GOT3 (cell line): ENCODE data around the gene AFAP1.

ENCODE experiments used
- DNase-seq: peaks from one replicate; lab custom pipeline; 2025; ENCODE audit warnings: mixed read lengths; lab: John Stamatoyannopoulos, UW

Gene AFAP1

GRCh38 chr4:7753931-7754465 lies 185.7 kb downstream of the AFAP1 start:
- no peak for DNase-seq

DNA sequence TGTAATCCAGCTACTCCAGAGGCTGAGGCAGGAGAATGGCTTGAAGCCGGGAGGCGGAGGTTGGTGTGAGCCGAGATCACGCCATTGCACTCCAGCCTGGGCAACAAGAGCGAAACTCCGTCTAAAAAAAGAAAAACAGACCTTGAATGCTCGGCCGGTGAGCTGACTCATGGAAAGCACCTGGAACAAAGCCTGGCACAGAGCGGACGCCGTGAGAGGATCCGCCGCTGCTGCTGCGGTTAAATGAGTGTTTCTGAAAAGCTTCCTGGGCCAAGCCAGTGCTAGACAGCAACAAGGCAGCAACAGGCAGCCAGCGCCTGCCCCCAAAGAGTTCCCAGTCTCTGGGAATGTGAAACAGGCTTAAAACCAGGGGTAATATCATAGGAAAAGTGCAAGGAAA lies 186.4 kb downstream of the AFAP1 start:
- no peak for DNase-seq

DNA sequence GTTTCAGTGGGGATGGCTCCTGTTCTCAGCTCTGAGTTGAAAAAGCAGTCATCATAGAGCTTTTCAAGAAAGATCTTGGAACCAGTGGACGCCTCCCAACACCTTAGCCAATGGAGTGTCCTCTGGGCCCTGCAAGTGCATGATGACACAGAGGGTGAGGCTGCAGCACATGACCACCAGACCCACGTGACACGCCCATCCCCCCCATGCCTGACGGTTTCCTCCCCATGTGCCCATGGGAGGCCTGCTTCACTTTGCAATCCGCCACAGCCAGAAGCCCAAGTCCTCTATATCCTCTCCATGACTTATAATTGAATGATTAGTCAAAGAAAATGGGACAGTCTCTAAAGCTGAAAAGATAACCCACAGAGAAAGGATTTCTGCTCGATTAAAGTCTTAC lies 187.0 kb downstream of the AFAP1 start:
- no peak for DNase-seq

DNA sequence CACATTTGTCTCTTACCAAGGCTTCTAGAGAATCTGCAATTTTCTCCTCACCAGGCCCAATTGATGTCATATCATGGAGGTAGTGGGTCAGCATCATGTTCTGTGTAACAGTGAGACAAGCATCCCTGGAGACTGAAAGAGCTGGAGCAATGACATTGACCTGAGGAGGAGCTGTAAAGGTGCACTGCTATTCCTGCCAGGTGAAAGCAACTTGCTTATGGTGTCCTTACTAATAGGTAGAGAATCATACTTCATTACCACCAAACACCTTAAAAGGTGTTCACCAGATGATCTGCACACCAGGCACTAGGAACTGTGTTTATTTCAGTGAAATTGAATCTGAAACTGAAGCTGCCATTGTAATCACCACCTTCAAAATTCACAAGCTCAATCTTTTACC lies 188.7 kb downstream of the AFAP1 start:
- no peak for DNase-seq

- no peak for DNase-seq
Measured at GRCh38 chr4:7750523-7750922, 189.1 kb downstream of the AFAP1 start.

DNA sequence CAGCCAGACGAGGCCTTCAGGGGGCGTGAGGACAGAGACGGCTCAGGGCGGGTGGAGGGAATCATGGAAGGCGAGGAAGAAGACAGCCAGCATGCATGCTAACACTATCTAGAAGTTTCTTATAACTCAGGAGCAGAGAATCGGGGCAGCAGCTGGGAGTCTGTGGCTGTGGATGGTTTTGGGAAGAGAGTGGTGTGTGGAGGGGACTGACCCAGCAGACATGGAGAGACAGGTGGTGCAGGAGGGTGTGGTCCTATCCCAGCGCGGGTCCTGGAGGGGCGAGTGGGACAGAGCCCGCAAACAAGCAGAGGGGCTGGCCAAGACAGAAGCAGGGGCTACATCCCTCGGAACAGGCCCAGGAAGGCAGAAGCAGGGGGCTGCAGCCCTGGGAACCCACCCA lies 192.1 kb downstream of the AFAP1 start:
- DNase-seq, result no peak

GRCh38 chr4:7747062-7747385 lies 192.6 kb downstream of the AFAP1 start:
- DNase-seq, result no peak

DNA sequence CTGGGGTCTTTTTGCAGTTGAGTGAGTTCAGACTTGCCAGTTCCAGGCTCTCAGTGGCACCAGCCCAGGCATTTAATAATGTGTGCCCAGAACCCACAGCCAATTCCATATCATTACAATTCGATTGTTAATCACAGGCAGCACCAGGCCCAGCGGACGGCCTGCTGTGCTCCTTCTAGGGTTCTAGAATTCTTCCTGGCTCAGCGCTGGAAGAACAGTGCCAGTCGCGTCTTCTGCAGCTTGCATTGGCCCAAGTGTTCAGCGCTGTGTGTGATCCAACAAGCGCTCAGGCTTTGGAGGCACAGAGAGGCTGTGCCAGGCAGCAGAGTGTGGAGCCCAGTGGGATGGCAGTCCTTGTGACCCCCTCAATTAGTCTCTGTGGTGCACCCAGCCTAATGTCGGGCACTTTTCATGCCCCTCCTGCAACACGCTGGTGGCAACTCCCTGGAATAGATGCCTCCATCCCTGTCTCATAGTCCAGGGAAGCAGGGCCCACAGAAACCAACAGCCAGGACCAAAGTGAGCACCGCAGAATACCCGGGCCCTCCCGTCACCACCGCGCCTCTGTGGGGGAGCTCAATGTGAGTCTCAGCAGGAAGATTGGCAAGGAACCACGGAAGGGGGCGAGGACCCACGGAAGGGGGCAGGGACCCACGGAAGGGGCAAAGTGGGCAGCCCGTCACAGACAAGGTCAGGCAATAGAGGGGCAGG lies 193.2 kb downstream of the AFAP1 start:
- DNase-seq, result no peak

DNA sequence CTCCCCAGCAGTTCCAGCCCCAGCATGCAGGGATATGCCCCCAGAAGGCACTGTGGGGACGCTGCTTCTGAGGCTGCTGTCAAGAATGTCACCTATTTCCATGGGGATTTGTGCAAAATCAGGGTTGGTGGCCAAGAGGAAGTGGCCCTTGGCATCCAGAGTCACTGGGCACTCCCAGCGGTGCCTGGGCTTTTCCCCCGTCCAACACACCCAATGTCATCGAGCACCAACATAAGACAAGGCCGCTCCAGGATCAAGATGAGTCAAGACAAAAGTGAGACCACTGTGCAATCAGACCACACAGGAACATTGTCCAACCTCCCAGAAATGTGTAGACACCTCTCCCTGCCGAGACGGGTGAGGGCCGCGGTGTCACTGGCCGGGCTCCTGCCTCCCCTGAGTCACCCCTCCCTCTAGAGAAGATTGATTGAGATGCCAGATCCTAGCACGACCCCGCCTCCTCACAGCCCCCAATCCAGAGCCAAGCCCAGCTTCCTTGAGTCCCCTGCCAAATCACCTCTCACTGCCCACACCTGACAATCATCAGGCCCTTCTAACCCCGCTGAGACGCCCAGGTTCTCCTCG lies 194.3 kb downstream of the AFAP1 start:
- no peak for DNase-seq

DNA sequence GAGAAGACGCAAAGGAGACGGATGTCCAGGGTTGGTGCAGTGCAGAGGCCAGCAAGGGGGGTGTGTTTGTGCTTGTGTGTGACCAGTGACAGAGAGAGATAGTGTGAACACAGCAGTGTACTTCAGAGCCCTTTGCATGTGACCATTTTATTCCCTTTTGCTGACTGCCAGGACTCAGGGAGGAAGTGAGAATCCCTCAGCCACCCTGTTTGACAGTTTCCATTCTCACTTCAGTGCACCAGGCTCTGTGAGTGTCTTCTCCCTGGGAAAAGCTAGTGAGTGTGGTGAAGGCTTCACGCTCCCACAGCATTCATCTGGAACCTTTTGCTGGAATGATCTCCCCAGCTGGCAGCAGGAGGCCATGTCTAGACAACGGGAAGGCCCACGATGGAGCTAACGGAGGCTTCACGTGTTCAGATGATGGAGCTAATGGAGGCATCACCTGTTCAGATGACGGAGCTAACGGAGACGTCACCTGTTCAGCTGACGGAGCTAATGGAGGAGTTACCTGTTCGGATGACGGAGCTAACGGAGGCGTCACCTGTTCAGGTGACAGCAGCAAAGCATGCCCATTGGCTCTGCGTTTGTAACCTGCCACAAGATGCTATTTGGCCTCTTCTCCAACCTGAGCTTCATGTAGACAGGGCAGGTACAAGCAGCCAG lies 195.4 kb downstream of the AFAP1 start:
- no peak for DNase-seq

GRCh38 chr4:7742807-7743280 lies 196.8 kb downstream of the AFAP1 start:
- no peak for DNase-seq

DNA sequence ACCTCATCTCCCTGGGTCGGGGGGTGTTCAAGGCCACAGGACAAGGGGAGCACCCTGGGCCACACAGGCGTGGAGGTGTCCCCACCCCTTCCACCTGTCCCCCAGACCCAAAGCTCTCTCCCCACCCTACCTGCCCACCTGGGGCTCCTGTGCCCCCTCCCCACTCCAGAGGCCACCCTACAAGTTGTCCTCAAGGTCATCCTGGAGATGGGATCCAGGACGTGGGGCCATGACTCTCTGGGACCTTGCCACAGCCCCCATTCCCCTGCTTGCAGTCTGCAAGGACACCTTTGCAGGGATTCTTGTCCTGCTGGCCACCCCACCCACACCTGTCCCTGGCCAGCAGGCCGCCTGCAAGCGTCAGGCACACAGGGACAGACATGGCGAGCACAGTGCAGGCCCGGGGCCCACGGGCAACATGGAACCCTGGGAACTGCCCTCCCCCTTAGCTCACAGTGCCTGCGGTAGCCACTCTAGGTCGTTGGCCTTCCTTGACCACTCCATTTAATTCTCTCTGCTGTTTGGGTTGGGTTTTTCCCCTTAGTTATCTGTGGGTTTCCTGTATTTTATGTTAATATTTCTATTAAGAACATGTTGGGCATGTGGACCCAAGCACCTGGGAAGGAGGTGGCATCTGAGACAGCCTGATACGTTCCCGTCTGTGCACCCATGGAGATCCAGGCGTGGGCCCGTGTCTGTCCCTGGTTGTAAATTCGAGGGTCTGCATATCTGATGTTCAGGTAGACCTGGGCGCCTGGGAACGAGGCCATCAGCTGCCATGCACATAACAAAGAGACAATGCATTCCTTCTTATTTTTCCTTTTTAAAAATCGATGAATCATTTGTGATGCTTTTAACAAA lies 197.5 kb downstream of the AFAP1 start:
- no peak for DNase-seq

DNA sequence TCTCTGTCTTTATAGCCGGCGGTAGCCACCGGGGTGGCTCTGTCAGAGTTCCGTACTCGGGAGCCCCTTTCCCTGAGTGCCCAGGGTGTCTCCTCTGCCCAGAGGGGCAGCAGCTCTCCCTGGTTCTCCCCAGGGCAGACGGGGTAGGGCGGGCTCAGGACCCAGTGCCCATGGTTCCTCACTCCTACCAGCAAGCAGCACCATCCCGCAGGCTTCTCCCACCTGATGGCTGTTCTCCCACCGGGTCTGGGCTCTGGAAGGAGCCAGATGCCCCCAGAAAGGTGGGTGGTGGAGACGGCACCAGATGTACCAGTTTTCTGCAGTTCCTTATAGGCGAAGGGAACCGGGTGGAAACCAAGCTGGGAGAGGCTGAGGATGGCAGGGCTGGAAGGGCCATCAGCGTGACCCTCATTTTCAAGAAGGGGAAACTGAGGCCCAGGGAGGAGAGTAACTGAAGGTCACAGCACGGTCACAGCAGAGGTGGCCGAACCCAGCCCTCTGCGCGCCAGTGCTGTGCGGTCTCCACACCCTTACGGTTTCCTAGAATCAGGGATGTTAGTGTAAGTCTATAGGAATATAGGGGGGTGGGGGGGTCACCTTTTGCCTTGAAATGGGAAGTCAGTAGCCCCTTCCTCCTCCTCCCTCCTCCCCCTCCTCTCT lies 198.7 kb downstream of the AFAP1 start:
- DNase-seq, result no peak

DNA sequence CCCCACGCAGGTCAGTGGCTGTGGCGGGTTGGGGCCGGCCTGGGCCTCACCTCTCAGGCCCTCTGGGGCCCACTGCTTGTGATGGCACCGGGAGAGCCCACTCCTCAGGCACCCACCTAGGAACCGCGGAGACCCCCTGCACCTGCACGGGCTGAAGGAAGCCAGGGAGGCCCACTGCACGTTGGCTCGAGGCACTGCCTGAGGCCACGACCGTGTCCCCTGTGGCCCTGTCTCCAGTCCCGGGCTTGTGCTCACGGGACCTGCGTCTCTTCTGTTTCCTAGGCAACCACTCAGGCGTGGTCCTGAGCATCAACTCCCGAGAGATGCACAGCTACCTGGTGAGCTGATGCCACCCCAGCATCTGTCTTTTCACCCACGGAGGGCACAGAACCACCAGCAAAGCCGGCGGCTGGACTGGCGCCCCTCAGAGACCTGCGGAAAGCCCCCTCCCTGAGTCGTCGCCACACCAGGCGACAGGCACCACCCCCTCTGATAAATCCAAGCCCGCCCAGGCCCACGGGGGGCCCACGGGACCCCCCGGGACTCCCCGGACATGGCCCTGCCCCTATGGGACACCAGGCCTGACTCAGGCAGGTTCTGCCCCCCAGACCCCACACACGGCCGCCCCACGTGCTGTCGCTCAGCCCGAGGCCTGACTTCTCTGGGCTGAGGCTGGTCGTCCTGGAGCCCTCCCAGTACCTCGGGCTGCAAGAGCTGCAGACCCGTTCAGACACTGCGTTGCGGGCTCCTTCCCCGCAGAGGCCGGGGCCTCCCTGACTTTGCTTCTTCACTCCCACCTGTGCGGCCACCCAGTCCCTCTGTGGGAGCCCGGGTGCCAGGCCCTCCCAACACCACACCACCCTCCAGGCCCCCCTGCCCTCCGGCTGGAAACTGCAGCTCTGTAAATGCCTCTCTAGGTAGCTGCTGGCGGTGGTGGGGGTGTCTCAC lies 199.5 kb downstream of the AFAP1 start:
- no peak for DNase-seq

DNA sequence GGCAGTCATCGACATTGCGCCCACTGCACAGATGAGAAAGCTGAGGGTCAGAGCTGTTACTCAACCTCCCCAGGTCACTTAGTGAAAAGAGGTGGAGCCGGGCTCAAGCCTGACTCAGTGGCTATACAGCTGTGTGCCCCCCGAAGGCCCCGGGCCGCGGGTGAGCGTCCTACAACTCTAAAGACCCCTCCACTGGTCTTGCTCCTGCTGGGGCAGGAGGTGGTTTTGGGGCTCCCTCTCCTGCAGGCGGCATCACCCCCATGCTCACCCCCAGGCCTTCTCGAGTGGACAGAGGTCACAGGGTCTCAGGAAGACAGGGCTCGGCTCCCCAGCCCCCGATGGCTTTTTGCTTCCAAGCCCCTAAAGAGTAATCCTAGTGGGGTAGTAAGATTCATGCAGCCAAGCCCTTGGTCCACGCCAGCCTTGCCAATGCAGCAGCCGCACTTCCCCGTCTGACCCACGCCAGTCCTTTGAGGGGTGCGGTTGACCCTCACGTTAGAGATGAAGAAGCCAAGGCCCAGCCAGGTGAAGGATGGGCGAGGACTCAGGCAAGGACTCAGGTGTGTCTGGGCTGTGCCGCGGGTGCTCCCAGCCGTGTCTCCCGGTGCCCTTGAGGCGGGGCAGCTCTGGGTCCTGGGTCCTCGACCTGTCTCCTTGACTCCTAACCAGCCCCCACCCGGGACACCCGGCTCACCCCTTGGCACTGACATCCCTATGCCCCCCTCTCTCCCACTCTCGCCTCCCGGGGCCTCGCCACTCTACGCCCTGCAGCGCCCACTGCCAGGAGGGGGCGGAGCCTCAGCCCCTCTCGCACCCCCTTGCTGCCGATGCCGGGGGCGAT lies 200.4 kb downstream of the AFAP1 start:
- DNase-seq, result no peak

DNA sequence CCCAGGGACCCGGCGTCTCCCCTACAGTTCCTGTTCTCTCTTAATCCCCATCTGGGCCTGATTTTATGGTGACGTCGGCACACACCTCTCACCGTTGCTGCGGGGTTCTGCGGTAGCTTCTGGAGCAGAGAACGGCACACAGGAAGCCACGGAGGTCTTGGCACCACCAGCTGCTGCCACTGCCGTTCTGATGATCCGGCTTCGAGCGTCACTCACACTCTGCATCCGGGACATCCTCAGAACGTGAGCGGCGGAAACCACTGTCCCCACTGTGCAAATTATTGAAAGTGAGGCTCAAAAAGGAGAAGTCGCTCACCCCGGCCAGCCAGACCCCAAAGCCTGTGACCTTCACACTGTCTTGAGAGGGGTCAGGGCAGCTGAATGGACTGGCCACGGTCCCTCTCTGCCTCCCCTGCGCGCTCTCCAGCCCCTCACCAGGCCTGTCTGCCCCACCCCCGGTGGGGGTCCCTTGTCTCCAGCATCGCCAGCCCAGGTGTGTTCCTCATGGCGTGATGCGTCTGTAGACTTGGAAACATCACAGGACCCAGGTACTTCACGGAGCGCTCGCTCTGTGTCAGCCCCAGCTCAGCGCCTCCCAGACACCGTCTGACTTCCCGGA lies 201.1 kb downstream of the AFAP1 start:
- DNase-seq, result no peak

GRCh38 chr4:7737752-7738457 lies 201.8 kb downstream of the AFAP1 start:
- no peak for DNase-seq

- no peak for DNase-seq
Measured at GRCh38 chr4:7737268-7737645, 202.4 kb downstream of the AFAP1 start.
